Trophoblast cell (in vitro differentiated cells and primary cell): ENCODE results near the gene TAAR5. TPM values are rescaled to one million over a fixed set of nuclear protein-coding genes. Genes with fewer than 3 reads are reported as not detected.
"Not testable (repeated sequence)": the region's sequence is repeated elsewhere in the genome, so short reads cannot be mapped to it uniquely, and the experiment has no call there.

Experiments
- DNase-seq, 2 donors: peaks; one replicate each; pipeline ENCODE4 v3.0.0-alpha.2; 2016
- H2AFZ ChIP-seq: 2 replicates; pipeline ENCODE4 v1.6.1; 2013; ENCODE audit warnings: low read length, moderate library complexity, mild to moderate bottlenecking; ENCODE audit not compliant: insufficient read depth, poor library complexity
- H2AK5ac ChIP-seq: 2 replicates; pipeline ENCODE4 v1.6.1; 2013; ENCODE audit warnings: mild to moderate bottlenecking, low read length
- H2BK120ac ChIP-seq: 2 replicates; pipeline ENCODE4 v1.6.1; 2013; ENCODE audit warnings: low read length, mild to moderate bottlenecking, moderate library complexity; ENCODE audit not compliant: insufficient read depth, poor library complexity
- H2BK12ac ChIP-seq: 2 replicates; pipeline ENCODE4 v1.6.1; 2013; ENCODE audit warnings: mild to moderate bottlenecking, low read length, moderate library complexity
- H2BK5ac ChIP-seq: 2 replicates; pipeline ENCODE4 v1.6.1; 2013; ENCODE audit warnings: low read length, low read depth, moderate library complexity, mild to moderate bottlenecking; ENCODE audit not compliant: poor library complexity
- H3K14ac ChIP-seq: 2 replicates; pipeline ENCODE4 v1.6.1; 2013; ENCODE audit warnings: mild to moderate bottlenecking, low read length
- H3K18ac ChIP-seq: 2 replicates; pipeline ENCODE4 v1.6.1; 2013; ENCODE audit warnings: mild to moderate bottlenecking, low read length
- H3K23ac ChIP-seq: 2 replicates; pipeline ENCODE4 v1.6.1; 2013; ENCODE audit warnings: low read length
- H3K27ac ChIP-seq: 2 replicates; pipeline ENCODE4 v1.5.1; 2013; ENCODE audit warnings: low read depth, mild to moderate bottlenecking, inconsistent platforms, low read length, moderate library complexity
- H3K27me3 ChIP-seq: 2 replicates; pipeline ENCODE4 v1.6.1; 2013; ENCODE audit warnings: inconsistent platforms, mild to moderate bottlenecking, low read length, moderate library complexity; ENCODE audit not compliant: insufficient read depth
- H3K36me3 ChIP-seq, 2 experiments: 1 replicate in 1 of 2; 2 replicates in 1 of 2; pipeline ENCODE4 v1.6.1; 2013; ENCODE audit warnings: low read length in 2 of 2, mild to moderate bottlenecking in 2 of 2, moderate library complexity in 1 of 2; ENCODE audit not compliant: insufficient read depth in 2 of 2, control insufficient read depth in 1 of 2
- H3K4ac ChIP-seq: 2 replicates; pipeline ENCODE4 v1.6.1; 2013; ENCODE audit warnings: low read depth, mild to moderate bottlenecking, low read length, moderate library complexity
- H3K4me1 ChIP-seq, 2 experiments: 1 replicate in 1 of 2; 2 replicates in 1 of 2; pipeline ENCODE4 v1.6.1; 2013; ENCODE audit warnings: low read length in 2 of 2, mild to moderate bottlenecking in 2 of 2, moderate library complexity in 1 of 2; ENCODE audit not compliant: insufficient read depth in 2 of 2, control insufficient read depth in 1 of 2
- H3K4me2 ChIP-seq: 2 replicates; pipeline ENCODE4 v1.6.1; 2013; ENCODE audit warnings: inconsistent platforms, mild to moderate bottlenecking, low read length, moderate library complexity
- H3K4me3 ChIP-seq: 2 replicates; pipeline ENCODE4 v1.5.1; 2013; ENCODE audit warnings: mild to moderate bottlenecking, low read depth, low read length, inconsistent platforms
- H3K79me1 ChIP-seq: one replicate; pipeline ENCODE4 v1.6.1; 2013; ENCODE audit warnings: low read length
- H3K79me2 ChIP-seq: 2 replicates; pipeline ENCODE4 v1.6.1; 2013; ENCODE audit warnings: low read length, mild to moderate bottlenecking; ENCODE audit not compliant: control insufficient read depth, insufficient read depth, poor library complexity
- H3K9ac ChIP-seq: 2 replicates; pipeline ENCODE4 v1.6.1; 2013; ENCODE audit warnings: mild to moderate bottlenecking, low read length
- H3K9me3 ChIP-seq: 2 replicates; pipeline ENCODE4 v1.6.1; 2013; ENCODE audit warnings: low read depth, mild to moderate bottlenecking, control low read depth, inconsistent platforms, low read length; ENCODE audit not compliant: insufficient read depth
- H4K12ac ChIP-seq: 2 replicates; pipeline ENCODE4 v1.6.1; 2013; ENCODE audit warnings: low read depth, mild to moderate bottlenecking, low read length, moderate library complexity
- H4K8ac ChIP-seq: 2 replicates; pipeline ENCODE4 v1.6.1; 2013; ENCODE audit warnings: low read depth, mild to moderate bottlenecking, low read length, moderate library complexity
- H4K91ac ChIP-seq: one replicate; pipeline ENCODE4 v1.6.1; 2013; ENCODE audit warnings: low read depth, mild to moderate bottlenecking, low read length, moderate library complexity
- WGBS: extraction: QIAGEN DNeasy Blood & Tissue Kit; methylation state at CpG from one replicate; pipeline ENCODE4 v1.1.7; 2013; ENCODE audit warnings: missing lambda C conversion rate; ENCODE audit not compliant: insufficient read length, insufficient coverage; ENCODE audit errors: extremely low coverage; 5-methylcytosine and 5-hydroxymethylcytosine counted together
- polyA plus RNA-seq: library from polyadenylated mRNA; stranded (reverse); fragments of 200-250 nt; gene quantifications from 2 replicates; pipeline ENCODE4 v1.2.3, GENCODE V29; 2013

Gene TAAR5, protein sequence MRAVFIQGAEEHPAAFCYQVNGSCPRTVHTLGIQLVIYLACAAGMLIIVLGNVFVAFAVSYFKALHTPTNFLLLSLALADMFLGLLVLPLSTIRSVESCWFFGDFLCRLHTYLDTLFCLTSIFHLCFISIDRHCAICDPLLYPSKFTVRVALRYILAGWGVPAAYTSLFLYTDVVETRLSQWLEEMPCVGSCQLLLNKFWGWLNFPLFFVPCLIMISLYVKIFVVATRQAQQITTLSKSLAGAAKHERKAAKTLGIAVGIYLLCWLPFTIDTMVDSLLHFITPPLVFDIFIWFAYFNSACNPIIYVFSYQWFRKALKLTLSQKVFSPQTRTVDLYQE
- not detected in 2 replicates for polyA plus RNA-seq

DNA sequence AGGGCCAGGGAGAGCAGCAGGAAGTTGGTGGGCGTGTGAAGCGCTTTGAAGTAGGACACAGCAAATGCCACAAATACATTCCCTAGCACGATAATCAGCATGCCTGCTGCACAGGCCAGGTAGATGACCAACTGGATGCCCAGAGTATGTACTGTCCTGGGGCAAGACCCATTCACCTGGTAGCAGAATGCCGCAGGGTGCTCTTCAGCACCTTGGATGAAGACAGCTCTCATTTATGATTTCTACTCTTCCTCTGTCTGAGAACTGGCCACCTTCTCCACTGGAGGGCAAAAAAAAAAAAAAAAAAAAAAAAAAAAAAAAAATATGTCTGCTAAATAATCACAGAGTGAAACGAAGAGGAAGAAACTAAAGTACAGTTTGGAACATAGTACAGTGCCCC is at the start of gene TAAR5:
Gene TAAR5, minus strand, starts transcription at position 288 of the 400 bp plus-strand sequence. Its CDS starts 55 bp downstream, at position 233.
- Histone ChIP-seq H3K79me1 (no peaks in the 10 kb centered on the region), H3K4me2 (no peak within 1 kb of the TSS), H3K9ac (no peak within 1 kb of the TSS), H2BK12ac (no peak within 1 kb of the TSS), H3K79me2 (no peaks in the 10 kb centered on the region), H2BK5ac (no peak within 1 kb of the TSS), H2AK5ac (no peak within 1 kb of the TSS), H4K12ac (no peak within 1 kb of the TSS), H3K4me1 (no peaks in the 10 kb centered on the region), H3K23ac (no peak within 1 kb of the TSS), H3K27me3 (no peaks in the 10 kb centered on the region), H3K4me3 (no peak within 1 kb of the TSS), H3K18ac (no peak within 1 kb of the TSS), H2BK120ac (no peak within 1 kb of the TSS), H2AFZ (no peak within 1 kb of the TSS), H4K8ac (no peak within 1 kb of the TSS), H4K91ac (no peak within 1 kb of the TSS), H3K4ac (no peak within 1 kb of the TSS), H3K14ac (no peak within 1 kb of the TSS), H3K36me3 (no peaks in the 10 kb centered on the region), H3K27ac (no peak within 1 kb of the TSS), H3K9me3 (no peaks in the 10 kb centered on the region)
- DNase-seq = peak in 1 of 2 donors; percentile 2
- WGBS = no CpG with 5 or more reads among the region's 5 CpGs

DNA sequence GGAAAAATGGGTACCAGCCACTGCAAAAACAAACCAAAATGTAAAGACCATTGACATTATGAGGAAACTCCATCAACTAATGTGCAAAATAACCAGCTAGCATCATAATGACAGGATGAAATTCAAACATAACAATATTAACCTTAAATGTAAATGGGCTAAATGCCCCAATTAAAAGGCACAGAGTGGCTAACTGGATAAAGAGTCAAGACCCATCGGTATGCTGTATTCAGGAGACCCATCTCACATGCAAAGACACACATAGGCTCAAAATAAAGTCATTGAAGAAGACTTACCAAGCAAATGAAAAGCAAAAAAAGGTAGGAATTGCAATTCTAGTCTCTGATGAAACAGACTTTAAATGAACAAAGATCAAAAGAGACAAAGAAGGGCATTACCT is 47.6 kb upstream of the TAAR5 start:
- not testable (repeated sequence) for H3K4me1 ChIP-seq, H3K18ac ChIP-seq, H3K79me2 ChIP-seq, H3K27ac ChIP-seq, H3K79me1 ChIP-seq, H3K27me3 ChIP-seq, H3K4ac ChIP-seq, H3K4me2 ChIP-seq, H2BK12ac ChIP-seq, H3K9ac ChIP-seq, H4K12ac ChIP-seq, H2AFZ ChIP-seq, H2BK120ac ChIP-seq, H4K91ac ChIP-seq, H2AK5ac ChIP-seq, H4K8ac ChIP-seq, H3K4me3 ChIP-seq, H3K9me3 ChIP-seq, H2BK5ac ChIP-seq, H3K23ac ChIP-seq, DNase-seq, H3K36me3 ChIP-seq, H3K14ac ChIP-seq
- no CpG with 5 or more reads among the region's 1 CpG for WGBS

DNA sequence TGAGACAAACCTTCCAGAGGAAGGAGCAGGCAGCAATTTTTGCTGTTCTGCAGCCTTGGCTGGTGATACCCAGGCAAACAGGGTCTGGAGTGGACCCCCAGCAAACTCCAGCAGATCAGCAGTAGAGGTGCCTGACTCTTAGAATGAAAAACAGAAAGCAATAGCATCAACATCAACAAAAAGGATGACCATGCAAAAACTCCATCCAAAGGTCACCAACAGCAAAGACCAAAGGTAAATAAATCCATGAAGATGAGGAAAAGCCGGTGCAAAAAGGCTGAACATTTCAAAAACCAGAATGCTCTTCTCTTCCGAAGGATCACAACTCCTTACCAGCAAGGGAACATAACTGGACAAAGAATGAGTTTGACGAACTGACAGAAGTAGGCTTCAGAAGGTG is 46.4 kb upstream of the TAAR5 start:
- H3K4me1 ChIP-seq, H4K91ac ChIP-seq, H2BK120ac ChIP-seq, H3K79me2 ChIP-seq, H4K8ac ChIP-seq, DNase-seq, H2BK5ac ChIP-seq, H3K18ac ChIP-seq, H2AFZ ChIP-seq, H3K14ac ChIP-seq, H2AK5ac ChIP-seq, H4K12ac ChIP-seq, H3K79me1 ChIP-seq, H3K9me3 ChIP-seq, H3K23ac ChIP-seq, H3K27me3 ChIP-seq, H3K4me2 ChIP-seq, H3K36me3 ChIP-seq, H3K27ac ChIP-seq, H2BK12ac ChIP-seq, H3K9ac ChIP-seq, H3K4ac ChIP-seq, H3K4me3 ChIP-seq: not testable (repeated sequence)
- WGBS = no CpG with 5 or more reads among the region's 3 CpGs

DNA sequence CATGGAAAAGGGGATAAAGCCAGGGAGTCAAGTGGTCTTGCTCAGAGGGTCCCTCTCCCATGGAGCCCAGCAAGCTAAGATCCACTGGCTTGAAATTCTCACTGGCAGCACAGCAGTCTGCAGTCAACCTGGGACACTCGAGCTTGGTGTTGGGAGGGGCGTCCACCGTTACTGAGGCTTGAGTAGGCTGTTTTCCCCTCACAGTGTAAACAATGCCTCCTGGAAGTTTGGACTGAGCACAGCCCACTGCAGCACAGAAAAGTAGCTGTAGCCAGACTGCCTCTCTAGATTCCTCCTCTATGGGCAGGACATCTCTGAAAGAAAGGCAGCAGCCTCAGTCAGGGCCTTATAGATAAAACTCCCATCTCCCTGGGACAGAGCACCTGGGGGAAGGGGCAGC is 45.7 kb upstream of the TAAR5 start:
- H2BK12ac ChIP-seq, H3K18ac ChIP-seq, H3K4me3 ChIP-seq, H2BK120ac ChIP-seq, H3K9me3 ChIP-seq, H3K79me2 ChIP-seq, H3K4me2 ChIP-seq, H3K14ac ChIP-seq, H4K8ac ChIP-seq, H2BK5ac ChIP-seq, H3K4ac ChIP-seq, H2AFZ ChIP-seq, H3K23ac ChIP-seq, H3K79me1 ChIP-seq, H4K12ac ChIP-seq, H3K27me3 ChIP-seq, H3K4me1 ChIP-seq, H3K9ac ChIP-seq, H2AK5ac ChIP-seq, H3K27ac ChIP-seq, H3K36me3 ChIP-seq, H4K91ac ChIP-seq, DNase-seq: not testable (repeated sequence)
- no CpG with 5 or more reads among the region's 3 CpGs for WGBS
